Measurements from ENCODE around the gene MAST4.

- TF ChIP-seq CTCF (IDR thresholded peaks at IDR 0.05) (no peak), HOXB5 (CRISPR knock-in tag; IDR thresholded peaks at IDR 0.05) (no peak), CHD2 (IDR thresholded peaks at IDR 0.05; ENCODE audit: low read length, partially characterized antibody) (no peak), JUNB (IDR thresholded peaks at IDR 0.05) (no peak), EP300 (IDR thresholded peaks at IDR 0.05) (no peak), POLR2A (IDR thresholded peaks at IDR 0.05; ENCODE audit: low read length) (no peak), JUN (IDR thresholded peaks at IDR 0.05) (no peak)
Observed at GRCh38 chr5:66969963-66970362, 373.8 kb downstream of the MAST4 start.

Measured in A549 (cell line).